Spleen (tissue), 7 donors: ENCODE measurements around the gene CFI.

Experiments
- CTCF ChIP-seq, 11 experiments: fragments of 200-600 bp in 7 of 11; fragments of 450-650 bp in 4 of 11; sonication (generic) in 4 of 11; IDR thresholded peaks in 8 of 11; conservative IDR thresholded peaks in 3 of 11; 1 replicate in 7 of 11; 2 replicates in 4 of 11; pipeline versions ENCODE4 v1.4.0 to v1.8.0; 2016 to 2021; ENCODE audit warnings: antibody characterized with exemption in 11 of 11, inconsistent platforms in 4 of 11, mild to moderate bottlenecking in 1 of 11
- POLR2A ChIP-seq, 3 donors: fragments of 450-650 bp; IDR thresholded peaks; one replicate each; pipeline ENCODE4 v1.5.1; 2017; ENCODE audit warnings: antibody characterized with exemption in 3 of 3, mild to moderate bottlenecking in 1 of 3
- POLR2AphosphoS5 ChIP-seq, 3 donors: sonication (generic); formaldehyde crosslinking; IDR thresholded peaks; one replicate each; pipeline ENCODE4 v1.5.1; 2017; ENCODE audit warnings: antibody characterized with exemption in 3 of 3
- donor health status: DM: no; HTN: no; CAD: no; lungs with moderate emphysema.
- donor health status: DM: no; HTN: no; CAD: no.
- donor health status: DM: no; HTN: no; CAD: no.

- no peak for TF ChIP-seq CTCF (IDR thresholded peaks at IDR 0.05 in 8 of 11, conservative IDR thresholded peaks at IDR 0.05 in 3 of 11)
- no peak for TF ChIP-seq POLR2AphosphoS5 (IDR thresholded peaks at IDR 0.05)
- no peak for TF ChIP-seq POLR2A (IDR thresholded peaks at IDR 0.05)
Observed at GRCh38 chr4:109721033-109721432, 80.8 kb downstream of the CFI start.
